ENCODE results near the gene TUBB2A.
A peak's percentile ranks its signal among the peaks of the same experiment; 100 is the strongest.
"Not testable (repeated sequence)": the region's sequence is repeated elsewhere in the genome, so short reads cannot be mapped to it uniquely, and the experiment has no call there.

Gene TUBB2A

DNA sequence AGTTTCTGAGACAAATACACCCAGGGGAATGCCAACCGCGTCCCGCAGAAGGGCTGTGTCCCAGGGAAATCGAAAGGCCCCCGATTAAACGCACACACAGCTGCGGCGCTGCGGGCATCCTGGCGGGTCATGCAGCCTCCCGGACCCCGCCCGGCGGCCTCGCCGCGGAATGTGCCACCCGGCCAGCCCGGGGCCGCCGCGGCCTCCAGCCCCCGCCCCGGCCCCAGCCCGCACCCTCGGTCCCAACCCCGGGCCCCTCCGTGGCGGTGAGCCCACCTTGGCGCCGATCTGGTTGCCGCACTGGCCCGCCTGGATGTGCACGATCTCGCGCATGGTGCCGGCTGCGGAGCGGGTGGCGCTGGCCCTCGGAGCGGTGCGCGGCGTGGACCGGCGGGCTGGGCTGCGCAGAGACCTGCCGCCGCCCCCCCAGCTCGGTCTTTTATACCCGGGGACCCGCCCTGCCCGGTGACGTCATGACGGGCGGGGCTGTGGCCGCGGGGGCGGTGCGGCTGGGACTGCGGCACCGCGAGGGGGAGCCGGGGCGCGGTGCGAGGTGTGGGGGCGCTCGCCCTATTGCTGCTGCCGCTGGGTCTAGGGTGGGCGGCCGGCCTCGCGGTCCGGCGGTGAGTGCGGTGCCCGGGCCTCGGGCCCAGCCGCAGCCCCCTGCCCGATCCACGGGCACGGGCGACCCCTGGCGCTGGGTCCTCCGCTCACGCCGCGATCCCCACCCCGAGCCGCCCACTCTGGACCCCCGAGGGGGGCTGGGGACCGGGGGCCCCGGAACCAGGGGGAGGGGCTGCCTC is at the start of gene TUBB2A:
TSS of gene TUBB2A (minus strand) at position 414 of the 803 bp plus-strand sequence. CDS start at position 333, 81 bp downstream.
- peak; percentile 41 for DNase-seq

DNA sequence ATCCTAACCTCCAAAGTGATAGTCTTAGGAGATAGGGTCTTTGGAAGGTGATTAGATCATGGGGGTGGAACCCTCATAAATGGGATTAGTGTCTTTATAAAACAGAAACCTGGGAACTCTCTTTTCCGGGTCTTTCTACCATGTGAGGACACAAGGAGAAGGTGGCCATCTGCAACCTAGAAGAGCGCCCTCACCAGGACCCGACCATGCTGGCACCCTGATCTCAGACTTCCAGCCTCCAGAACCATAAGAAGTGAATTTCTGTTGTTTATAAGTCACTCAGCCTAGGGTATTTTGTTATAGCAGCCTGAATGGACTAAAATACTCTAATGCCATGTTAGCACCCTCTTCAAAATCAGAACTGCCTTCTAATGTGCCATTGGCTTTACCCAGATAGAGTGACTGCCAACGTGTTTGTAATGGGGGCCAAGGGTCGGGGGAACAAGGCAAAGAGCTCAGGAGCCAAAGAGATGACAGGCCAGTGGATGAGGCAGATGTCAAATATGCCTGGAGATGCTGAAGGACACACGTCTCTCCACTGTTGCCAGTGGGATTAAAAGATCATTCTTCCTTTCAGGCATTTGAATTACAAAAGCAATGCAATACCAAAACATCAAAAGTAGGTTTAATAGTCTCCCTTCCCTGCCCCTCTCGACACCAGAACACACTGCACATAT is 49.1 kb upstream of the TUBB2A start:
- DNase-seq, result no peak

DNA sequence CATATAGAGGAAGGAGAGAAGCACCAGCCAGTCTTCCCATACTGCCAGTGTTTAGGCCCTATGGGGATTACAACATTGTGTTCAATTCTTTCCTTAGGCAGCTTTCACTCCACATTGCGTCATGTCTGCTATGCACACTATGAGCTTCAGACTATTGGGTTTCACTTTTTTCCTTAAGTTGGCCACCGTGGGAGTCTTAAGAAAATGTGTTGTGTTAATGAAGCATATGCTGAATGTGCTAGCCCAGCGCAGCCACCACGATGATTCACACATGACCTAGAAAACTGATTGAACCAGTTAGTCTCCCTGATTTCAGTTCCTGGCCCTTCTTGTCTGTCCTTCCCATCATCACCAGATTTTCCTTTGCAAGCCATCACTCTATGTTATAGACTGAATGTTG is 48.6 kb upstream of the TUBB2A start:
- DNase-seq, result no peak

DNA sequence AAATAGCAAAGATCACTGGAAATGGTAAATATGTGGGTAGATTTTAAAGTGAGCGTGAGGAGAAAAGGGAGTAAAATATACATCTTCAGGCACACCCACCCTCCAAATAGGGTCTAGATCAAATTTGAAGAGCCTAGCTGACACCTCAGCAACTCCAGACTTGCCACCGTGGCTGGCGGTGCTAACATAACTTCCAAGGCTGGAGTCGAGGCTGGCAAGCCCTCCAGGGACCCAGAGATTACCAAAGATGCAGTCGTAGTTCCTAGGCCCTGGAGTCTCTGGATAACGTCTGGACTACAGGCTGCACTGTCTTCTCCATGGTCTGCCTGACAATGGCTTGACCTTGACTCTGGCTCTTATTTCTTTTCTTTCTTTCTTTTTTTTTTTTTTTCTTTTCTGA is 47.6 kb upstream of the TUBB2A start:
- no peak for DNase-seq

DNA sequence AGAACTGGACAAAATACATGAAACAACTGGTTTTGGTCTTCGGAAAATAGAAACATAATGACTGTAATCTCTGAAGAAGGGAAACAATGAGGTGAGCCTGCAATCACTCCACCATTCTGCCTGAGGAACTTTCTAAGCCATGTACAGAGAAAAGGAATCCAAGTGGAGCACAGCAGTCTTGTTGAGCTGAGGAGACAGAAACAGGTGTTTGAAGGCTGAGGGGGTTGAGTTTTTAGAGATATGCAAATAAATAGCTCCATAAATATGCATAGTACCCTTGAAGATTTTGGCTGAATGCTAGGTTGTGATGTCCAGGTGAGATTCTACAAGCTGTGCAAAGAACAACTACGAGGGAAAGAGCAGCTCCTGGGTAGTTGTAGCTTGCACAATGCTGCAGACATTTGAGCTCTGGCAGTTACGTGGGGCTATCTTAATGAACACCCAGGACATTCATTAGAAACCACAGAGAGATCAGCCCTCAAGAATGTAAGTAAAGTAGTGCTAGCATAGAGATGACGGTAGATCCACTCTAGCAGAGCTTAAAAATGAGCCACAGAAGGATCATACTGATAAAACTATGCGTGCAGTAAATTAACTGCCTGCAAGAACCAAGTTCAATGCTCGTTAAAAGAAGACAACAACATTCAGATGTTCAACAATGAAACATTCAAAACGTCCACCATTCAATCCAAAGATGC is 45.8 kb upstream of the TUBB2A start:
- DNase-seq, result no peak

DNA sequence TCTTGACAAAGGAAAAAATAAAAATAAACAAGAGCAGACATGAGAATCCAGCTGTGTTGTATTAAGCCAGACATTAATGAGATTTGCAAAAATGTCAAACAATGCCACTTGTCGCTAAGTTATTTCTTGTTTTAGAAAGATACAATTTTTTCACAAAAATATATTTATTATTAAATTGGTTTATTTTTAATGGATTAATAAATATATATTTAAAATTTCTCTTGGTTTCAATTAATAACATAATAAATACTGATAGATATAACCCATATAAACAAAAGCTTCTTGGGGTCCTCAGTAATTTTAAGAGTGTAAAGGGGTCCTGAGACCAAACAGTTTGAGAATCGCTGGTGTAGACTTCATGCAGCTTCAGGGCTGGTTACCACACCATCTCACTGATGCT is 44.0 kb upstream of the TUBB2A start:
- DNase-seq, result no peak

DNA sequence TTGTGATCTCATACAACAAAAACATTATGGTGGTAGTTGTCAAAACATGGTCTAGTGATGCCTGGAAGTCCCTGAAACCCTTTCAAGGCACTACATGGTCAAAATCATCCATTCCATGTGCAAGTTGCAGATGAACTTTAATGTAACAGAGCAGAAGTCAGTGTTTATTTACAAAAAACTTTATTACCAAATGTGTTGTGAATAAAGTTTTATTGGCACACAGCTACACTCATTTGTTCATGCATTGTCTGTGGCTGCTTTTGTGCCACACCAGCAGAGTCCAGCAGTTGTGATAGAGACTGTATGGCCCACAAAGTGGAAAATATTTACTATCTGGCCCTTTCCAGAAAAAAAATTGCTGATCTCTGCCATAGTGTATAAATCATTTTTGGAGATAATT is 43.3 kb upstream of the TUBB2A start:
- no peak for DNase-seq

DNA sequence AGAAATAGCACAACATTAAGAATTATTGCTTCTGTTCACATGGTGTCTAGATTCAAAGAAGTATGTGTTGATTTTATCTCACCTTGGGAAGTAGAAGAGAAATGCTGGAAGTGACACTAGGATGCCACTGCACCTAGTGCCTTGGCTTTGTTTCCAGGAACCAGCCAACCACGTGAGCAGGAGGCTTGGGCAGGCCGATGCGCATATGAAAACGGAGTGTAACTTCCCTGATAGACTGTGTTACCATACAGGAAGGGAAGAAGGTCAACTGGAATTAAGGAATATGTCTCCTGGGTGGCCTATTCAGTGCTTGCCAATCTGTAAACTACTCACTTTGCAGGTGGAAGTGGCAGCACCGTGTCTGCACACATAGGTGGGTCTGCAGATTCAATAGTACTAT is 42.0 kb upstream of the TUBB2A start:
- no peak for DNase-seq

DNA sequence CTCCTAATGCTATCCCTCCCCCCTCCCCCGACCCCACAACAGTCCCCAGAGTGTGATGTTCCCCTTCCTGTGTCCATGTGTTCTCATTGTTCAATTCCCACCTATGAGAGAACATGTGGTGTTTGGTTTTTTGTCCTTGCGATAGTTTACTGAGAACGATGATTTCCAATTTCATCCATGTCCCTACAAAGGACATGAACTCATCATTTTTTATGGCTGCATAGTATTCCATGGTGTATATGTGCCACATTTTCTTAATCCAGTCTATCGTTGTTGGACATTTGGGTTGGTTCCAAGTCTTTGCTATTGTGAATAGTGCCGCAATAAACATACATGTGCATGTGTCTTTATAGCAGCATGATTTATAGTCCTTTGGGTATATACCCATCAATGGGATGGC is 40.4 kb upstream of the TUBB2A start:
- DNase-seq, result not testable (repeated sequence)

DNA sequence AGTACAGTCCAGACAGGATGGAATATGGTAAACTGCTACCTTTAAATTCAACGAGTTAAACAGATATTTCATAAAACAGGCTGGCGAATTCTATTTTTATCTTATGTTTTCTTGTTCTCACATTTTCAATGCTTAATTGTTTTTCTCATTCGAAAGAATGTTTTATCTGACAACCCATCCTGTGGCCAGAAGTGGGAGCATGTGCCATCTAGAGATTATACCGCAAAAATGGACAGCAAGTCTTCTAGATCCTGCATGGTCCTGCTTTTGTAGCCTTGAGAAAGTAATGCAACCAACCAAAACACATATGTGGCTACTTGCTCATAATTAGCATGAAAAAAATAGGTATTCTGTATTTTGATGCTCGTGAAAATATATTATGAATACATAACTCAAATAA is 39.4 kb upstream of the TUBB2A start:
- DNase-seq, result no peak

DNA sequence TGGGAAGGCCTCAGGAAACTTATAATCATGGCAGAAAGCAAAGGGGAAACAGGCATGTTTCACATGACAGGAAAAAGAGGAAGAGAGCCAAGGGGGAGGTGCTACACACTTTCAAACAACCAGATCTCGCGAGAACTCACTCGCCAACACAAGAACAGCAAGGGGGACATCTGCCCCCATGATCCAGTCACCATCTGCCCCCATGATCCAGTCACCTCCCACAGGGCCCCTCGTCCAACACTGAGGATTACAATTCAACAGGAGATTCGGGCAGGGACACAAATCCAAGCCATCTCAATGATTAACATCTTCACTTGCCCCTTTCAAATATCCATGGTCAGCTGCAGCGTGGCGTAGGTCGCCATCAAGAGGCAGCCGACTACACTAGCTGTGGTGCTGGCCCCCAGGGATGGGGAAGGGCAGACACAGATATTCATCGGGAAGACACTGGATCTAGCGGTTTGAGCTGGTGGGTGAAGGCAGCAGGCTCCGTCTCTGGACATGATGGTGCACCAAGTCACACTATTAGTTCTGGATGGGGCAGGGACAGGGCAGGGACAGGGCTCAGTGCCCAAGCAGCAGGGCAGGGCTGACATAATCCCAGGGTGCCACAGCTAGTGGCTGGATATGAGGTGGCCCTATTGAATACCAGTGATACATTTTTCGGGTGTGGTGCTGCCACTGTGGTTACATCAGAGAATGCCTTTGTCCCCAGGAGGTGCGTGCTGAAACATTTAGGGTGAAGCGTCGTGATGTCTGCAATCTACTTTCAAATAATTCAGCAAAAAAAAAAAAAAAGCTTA is 38.6 kb upstream of the TUBB2A start:
- DNase-seq, result no peak

DNA sequence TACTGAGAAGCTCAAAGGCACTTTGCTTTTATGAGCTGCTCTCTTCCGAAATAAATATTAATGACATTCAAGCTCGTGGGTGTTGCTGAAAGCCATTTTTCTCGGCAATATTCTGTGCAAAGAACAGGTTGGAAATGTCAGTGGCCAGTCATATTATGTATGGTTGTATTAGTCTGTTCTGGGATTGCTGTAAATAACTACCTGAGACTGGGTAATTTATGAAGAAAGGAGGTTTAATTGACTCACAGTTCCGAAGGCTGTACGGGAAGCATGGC is 38.0 kb upstream of the TUBB2A start:
- DNase-seq, result no peak

DNA sequence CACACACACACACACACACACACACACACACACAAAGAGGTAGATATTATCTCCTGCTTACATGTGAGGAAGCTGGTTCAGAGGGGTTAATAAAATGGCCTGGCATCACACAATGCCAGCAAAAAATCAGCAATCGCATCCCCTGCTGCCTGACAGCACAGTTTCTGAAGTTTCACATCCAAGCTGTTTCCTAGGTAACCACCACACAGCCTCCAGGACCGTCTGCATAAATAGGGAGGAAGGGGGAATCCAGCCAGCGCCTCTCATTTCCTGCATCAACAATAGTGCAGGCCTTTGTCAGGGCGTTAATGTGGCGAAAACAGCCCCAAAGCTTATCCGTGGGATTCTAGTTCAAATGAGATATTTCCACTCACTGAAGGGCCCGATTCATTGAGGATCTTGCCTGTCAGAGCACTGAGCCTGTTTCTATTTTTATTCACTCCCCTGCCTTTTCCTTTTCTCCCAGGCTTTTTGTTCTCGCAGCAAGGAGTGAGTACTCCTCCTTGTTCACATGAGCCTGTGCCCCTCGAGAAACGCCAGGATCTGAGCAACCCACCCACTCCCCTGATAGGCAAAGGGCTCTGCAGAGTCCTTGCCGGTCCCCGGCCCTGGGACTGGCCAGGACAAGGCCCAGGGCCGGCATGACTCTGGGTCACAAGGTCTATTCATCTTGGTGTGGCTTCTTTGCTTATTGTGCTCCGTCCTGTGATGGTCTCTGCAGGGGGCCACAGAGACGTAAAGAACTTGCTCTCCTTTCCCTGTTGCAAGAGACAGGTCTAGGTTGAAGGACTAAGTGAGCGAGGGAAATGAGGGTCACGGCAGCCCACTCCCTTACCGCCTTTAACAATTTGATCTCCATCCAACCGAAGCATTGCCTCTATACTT is 37.4 kb upstream of the TUBB2A start:
- DNase-seq, result peak; percentile 5

DNA sequence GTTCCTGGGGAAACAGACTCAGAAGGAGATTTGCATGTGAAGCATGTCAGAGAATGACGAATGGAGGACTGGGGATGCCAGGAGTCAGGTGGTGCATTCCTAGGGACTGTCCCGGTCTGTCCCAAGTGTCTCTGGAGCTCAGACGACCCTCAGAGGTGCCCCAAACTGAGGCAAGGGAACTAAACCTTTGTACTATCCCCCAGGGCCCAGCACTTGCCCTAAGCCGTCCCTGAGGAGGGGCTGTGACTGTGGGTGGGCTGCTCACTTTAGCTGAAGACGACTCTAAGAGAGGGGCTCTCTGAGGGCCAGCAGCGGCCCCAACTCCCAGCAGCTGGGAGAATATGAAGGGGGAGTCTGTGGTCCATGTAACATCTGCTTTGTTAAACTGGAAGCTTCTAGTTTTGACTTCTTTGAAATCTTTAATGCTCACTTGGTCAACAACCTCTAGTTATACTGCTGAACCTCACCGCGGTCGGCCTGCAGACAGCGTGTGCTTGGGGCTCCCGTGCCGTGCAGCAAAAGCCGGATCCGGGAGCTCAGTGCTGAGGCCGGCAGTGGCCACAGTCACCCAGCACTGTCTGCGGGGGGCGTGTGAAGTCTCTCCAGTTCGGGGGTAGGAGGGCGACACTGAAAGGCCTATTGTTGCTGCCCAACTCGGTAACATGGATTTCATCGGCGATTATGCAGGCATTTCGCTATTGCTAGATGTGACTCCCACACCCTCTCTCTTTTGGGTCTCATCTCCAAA is 35.9 kb upstream of the TUBB2A start:
- no peak for DNase-seq

DNA sequence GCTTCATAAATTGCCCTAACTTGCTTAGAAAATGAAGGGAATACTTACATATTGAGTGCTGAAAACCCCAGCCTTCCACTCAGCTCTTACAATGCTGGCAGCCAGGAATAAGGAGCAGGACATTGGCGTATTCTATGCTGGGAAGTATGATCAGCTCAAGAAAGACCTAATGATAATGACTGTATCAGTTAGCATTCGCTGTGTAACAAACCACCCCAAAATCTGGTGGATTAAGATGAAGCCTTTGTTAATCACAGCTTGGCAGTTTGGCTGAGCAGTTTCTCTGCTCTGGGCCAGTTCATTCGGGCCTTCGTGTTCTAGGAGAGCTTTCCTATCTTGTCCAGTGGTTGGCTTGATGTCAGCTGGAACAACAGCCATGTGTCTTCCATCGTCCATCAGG is 33.4 kb upstream of the TUBB2A start:
- DNase-seq, result no peak

DNA sequence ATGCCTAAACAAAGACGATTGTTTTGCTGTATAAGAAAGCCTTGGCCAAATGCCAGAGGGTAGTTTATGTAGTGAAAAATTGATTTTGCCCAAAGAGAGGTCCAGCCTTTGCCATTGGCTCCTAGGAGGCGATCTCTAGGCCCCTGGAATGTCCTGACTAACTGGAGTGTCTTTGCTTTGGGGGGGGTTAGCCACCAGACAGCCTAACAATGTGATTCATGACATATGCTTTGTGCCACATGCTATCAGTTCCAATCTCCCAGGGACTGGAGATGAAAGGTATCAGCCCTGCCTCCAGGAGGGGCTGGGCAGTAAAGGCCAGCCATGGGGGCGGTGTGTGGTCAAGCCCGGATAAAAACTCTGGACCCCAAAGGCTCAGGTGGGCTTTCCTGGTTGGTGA is 32.7 kb upstream of the TUBB2A start:
- no peak for DNase-seq

DNA sequence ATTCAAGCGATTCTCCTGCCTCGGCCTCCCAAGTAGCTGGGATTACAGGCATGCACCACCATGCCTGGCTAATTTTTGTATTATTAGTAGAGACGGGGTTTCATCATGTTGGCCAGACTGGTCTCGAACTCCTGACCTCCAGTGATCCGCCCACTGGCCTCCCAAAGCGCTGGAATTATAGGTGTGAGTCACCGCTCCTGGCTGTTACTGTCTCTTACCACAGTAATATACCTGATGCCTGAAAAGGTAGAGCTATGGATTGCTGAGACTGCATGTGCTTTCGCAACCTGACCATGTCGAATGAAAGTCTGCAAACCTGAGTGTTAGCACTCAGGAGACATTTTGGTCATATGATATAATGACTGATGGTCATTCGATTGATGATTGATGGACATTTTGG is 31.8 kb upstream of the TUBB2A start:
- not testable (repeated sequence) for DNase-seq

DNA sequence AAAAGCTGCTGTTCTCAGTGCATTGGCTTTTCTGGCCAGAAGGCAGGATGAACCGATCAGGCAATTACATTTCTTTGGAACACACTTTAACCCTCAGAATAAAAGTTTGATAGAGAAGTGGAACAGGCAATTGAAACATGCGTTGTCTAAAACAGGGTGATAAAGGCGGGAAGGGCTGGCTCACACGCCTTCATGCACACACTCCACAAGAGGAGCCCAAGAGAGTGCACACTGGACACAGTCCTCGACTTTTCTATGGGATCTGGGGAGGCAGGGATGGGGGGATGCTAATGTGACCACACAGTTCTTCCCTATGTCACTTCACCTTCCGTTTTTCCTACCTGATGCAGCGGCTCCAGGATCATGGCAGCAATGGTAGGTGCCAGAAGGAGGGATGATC is 30.9 kb upstream of the TUBB2A start:
- DNase-seq, result no peak

DNA sequence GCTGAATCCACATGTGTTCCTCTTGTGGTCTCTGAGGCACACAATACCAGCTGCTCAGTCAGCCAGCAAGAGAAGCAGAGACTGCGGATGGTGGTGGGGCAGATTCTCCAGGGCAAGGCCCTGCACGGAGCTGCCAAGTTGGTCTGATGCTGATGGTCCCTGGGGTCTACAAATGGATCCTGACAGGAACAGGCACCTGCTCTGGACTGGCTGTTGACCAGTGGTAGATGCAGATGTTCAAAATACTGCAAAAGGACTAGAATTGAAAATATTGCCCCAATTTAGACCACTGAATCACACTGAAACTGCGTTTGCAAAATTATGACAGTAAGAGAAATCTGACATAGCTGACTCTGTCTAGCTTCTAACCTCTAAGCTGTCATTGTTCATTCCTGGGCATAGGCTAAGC is 29.6 kb upstream of the TUBB2A start:
- DNase-seq, result no peak

DNA sequence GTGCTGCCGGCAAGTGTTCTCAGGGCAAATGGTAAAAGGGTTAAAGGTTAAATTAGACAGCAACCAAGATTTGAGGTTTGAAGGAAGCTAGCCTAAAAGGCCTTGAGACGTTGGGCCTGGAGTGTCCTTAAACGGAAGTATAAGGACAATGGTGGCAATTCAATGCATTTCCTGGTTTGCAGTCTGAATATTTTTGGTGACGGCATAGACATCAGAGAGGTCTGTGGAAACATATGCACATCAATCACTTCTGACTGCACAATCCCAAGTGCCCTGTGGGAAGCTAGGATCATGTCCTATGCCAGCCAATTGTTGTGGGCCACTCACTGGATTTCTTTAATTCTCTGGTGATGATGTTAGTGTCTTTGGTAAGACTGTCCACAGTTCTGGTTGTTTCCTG is 25.7 kb upstream of the TUBB2A start:
- no peak for DNase-seq

DNA sequence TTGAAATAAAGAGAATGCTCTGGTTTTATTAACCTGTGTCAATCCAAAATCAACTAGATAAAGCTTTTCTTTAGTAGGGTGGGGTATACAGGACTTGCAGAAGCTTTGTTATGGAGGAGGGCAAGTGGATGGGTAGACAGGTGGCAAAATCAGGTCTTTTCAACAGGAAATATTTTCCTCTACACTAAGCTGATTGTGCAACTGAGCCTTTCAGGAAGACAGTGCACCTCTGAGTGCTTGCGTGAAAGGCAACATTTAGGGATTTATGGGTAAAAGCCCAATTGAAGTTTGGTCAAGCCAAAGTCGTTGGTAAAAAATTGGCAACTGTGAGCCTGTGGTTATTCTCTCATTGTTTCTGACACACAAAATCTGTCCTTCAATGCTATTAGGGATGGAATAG is 23.8 kb upstream of the TUBB2A start:
- DNase-seq, result no peak

DNA sequence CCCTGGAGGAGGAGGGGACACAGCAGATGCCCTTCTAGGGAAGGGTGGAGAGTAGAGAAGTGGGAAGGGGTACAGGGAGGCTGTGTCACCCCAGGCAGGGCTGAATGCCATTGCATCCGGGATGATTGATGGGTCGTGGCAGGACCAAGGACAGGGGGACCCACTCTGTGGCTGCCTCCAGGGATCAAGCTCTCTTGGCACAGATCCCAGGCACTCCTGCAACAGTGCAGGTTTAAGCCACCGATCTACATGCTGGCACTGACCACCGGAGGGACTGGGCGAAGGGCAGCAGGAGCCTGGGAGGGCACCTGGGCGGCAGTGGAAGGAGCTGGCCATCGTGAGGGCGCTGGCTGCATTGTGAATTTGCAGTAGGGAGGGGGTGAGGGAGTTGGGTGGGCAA is 22.6 kb upstream of the TUBB2A start:
- DNase-seq, result not testable (repeated sequence)

Data from NCI-H446 treated with DMSO at 0.1 percent for 48 hours (cell line).